ENCODE measurements around the gene EPS8L1. TPM values are rescaled to one million over a fixed set of nuclear protein-coding genes. Genes with fewer than 3 reads are reported as not detected.

EPS8L1 gene
- total and polyA plus RNA-seq, 2 of the 4 experiments (the other 2 are of a cell fraction), result 0.90 to 2.9 TPM

GRCh38 chr19:55070466-55071128 is 5.1 kb upstream of the EPS8L1 start:
- H3K79me1 ChIP-seq (ENCODE audit: low read depth in 1 of 2, low read length in 2 of 2), result no peaks in the 10 kb centered on the region
- DNase-seq (no peak), ATAC-seq (ENCODE audit: low read depth) (no peak)
- no peaks in the 10 kb centered on the region for H3K9me1 ChIP-seq (ENCODE audit: insufficient read depth, low read length)
- dilution Hi-C loops (cut with HindIII; ENCODE audit: low sequenced_read_pairs, unreplicated experiment) (no loop called here), in situ Hi-C loops (cut with MboI; ENCODE audit: low sequenced_read_pairs) (no loop called here), intact Hi-C loops (cut with micrococcal nuclease) (no loop called here)
- H3K9me3 ChIP-seq (ENCODE audit: control insufficient read depth, insufficient read depth, low read length), result peaks cover 3% of the 10 kb centered on the region
- no peak overlapping the region for H3K18ac ChIP-seq (ENCODE audit: low read depth, low read length)
- H3K27me3 ChIP-seq (ENCODE audit: control insufficient read depth, insufficient read depth, low read length), result peaks cover 32% of the 10 kb centered on the region
- H2AK5ac ChIP-seq (ENCODE audit: low read depth, low read length), result no peak overlapping the region
- no peak overlapping the region for H3K4me3 ChIP-seq (ENCODE audit: insufficient read depth, low read depth, low read length)
- H2BK120ac ChIP-seq (ENCODE audit: low read depth, low read length), result no peak overlapping the region
- no peak overlapping the region for H3K56ac ChIP-seq (ENCODE audit: extremely low read depth, insufficient read depth, low read length)
- no peak for TF ChIP-seq ELK1 (IDR thresholded peaks at IDR 0.05; ENCODE audit: borderline replicate concordance, low read depth, low read length)
- TF ChIP-seq BHLHE40 (IDR thresholded peaks at IDR 0.05; ENCODE audit: low read depth, low read length), result no peak
- no peak for TF ChIP-seq CTCF (conservative IDR thresholded peaks at IDR 0.05; ENCODE audit: low read depth, low read length)
- H2BK15ac ChIP-seq (ENCODE audit: low read depth, low read length), result no peak overlapping the region
- no TSS peak for BruUV-seq (replicated peaks)
- H3K4ac ChIP-seq (ENCODE audit: low read depth, low read length), result no peak overlapping the region
- H2AK9ac ChIP-seq (replicated peaks; ENCODE audit: low read depth, low read length, poor library complexity), result no peak overlapping the region
- peaks cover 5% of the 10 kb centered on the region; the same call in 1 of the 2 replicates for H3K4me1 ChIP-seq (ENCODE audit: control insufficient read depth, insufficient read depth, low read length)
- POLR2A ChIA-PET (ENCODE audit: unreplicated experiment), result no interaction called here
- no peak overlapping the region for H4K5ac ChIP-seq (ENCODE audit: low read depth, low read length)
- H3K23ac ChIP-seq (ENCODE audit: low read depth, low read length), result no peak overlapping the region
- H4K91ac ChIP-seq (ENCODE audit: insufficient read depth, low read depth, low read length), result no peak overlapping the region
- H3K9ac ChIP-seq (ENCODE audit: low read depth, low read length), result no peak overlapping the region
- H3K4me2 ChIP-seq (ENCODE audit: low read depth, low read length), result no peak overlapping the region
- no peak overlapping the region for H3K14ac ChIP-seq (replicated peaks; ENCODE audit: low read depth, low read length)
- H4K8ac ChIP-seq (ENCODE audit: low read depth in 2 of 2, low read length in 2 of 2), result no peak overlapping the region
- no peaks in the 10 kb centered on the region for H3K36me3 ChIP-seq (ENCODE audit: control insufficient read depth, insufficient read depth, low read length)
- 80% methylated on average over 1 of the region's 10 CpGs; no CpG with 5 or more reads in 1 of the 2 experiments for WGBS, 2 experiments (ENCODE audit: extremely low coverage in 2 of 2, insufficient read length in 1 of 2)
- CTCF ChIA-PET, result interaction anchor here (0.7 kb wide), 1 partner anchor 24 kb away, joined by 4 read pairs; no protein-coding TSS in a partner anchor
- no peaks in the 10 kb centered on the region for H4K20me1 ChIP-seq (ENCODE audit: insufficient read depth, low read length)
- H2BK5ac ChIP-seq (ENCODE audit: low read depth, low read length, poor library complexity, severe bottlenecking), result no peak overlapping the region
- no peak overlapping the region for H2BK20ac ChIP-seq (ENCODE audit: low read depth, low read length)
- H2AFZ ChIP-seq (replicated peaks; ENCODE audit: low read length, poor library complexity), result peak overlapping the region; percentile 51
- H3K27ac ChIP-seq (ENCODE audit: insufficient read depth, low read length), result no peak overlapping the region
